ENCODE measurements around the gene PITPNC1.

GRCh38 chr17:67649891-67650290 lies 272.8 kb downstream of the PITPNC1 start:
- TF ChIP-seq CTCF (conservative IDR thresholded peaks at IDR 0.05 in 1 of 2, IDR thresholded peaks at IDR 0.05 in 1 of 2; ENCODE audit: extremely low read depth in 1 of 2, insufficient read depth in 1 of 2, low read depth in 1 of 2, low read length in 2 of 2) (no peak), EZH2 (IDR thresholded peaks at IDR 0.05; ENCODE audit: borderline replicate concordance, low read length) (no peak)
